Measurements from ENCODE around the gene AKAP13.

Gene AKAP13

GRCh38 chr15:85718271-85718971, 338.0 kb downstream of the AKAP13 start:
- Histone ChIP-seq H4K91ac (ENCODE audit: low read depth, low read length, poor library complexity) (no peak overlapping the region), H3K9me3 (replicated peaks in 1 of 2; ENCODE audit: control insufficient read depth in 2 of 2, insufficient read depth in 1 of 2, low read depth in 1 of 2, low read length in 2 of 2) (peaks cover 0 to 4% of the 10 kb centered on the region in 2 donors), H3K23ac (ENCODE audit: low read depth, low read length, poor library complexity) (no peak overlapping the region), H3K27me3 (ENCODE audit: control insufficient read depth in 3 of 3, insufficient read depth in 3 of 3, low read depth in 1 of 3, low read length in 3 of 3) (no peaks in the 10 kb centered on the region), H2BK12ac (ENCODE audit: low read length) (no peak overlapping the region), H3K4me2 (ENCODE audit: insufficient read depth, low read length, poor library complexity, severe bottlenecking) (no peak overlapping the region), H3K4ac (ENCODE audit: low read length) (no peak overlapping the region), H2AK5ac (ENCODE audit: low read depth, low read length) (no peak overlapping the region), H3K4me3 (ENCODE audit: low read length in 2 of 2) (no peak overlapping the region), H2BK15ac (ENCODE audit: low read length) (no peak overlapping the region), H3K4me1 (ENCODE audit: control insufficient read depth in 2 of 2, insufficient read depth in 1 of 2, low read depth in 1 of 2, low read length in 2 of 2) (peaks cover 0 to 2% of the 10 kb centered on the region in 2 donors), H3K9ac (ENCODE audit: low read depth, low read length, poor library complexity) (no peak overlapping the region), H4K8ac (ENCODE audit: low read depth, low read length) (no peak overlapping the region), H3K18ac (ENCODE audit: low read length) (no peak overlapping the region), H3K14ac (ENCODE audit: low read length) (no peak overlapping the region), H3K79me1 (ENCODE audit: low read depth, low read length) (no peaks in the 10 kb centered on the region), H2BK5ac (ENCODE audit: low read length) (no peak overlapping the region), H2BK120ac (ENCODE audit: low read depth, low read length) (no peak overlapping the region), H2AFZ (ENCODE audit: low read length) (no peak overlapping the region), H3K27ac (replicated peaks; ENCODE audit: low read length) (no peak overlapping the region), H3K36me3 (replicated peaks in 1 of 2; ENCODE audit: control insufficient read depth in 2 of 2, insufficient read depth in 2 of 2, low read length in 2 of 2) (peaks cover 12 to 95% of the 10 kb centered on the region in 2 donors)
- no peak for DNase-seq (ENCODE audit: low spot score)
- WGBS, 2 donors (ENCODE audit: extremely low coverage in 2 of 2, insufficient read length in 2 of 2, insufficient replicate concordance in 1 of 2): no CpG with 5 or more reads among the region's 12 CpGs

DNA sequence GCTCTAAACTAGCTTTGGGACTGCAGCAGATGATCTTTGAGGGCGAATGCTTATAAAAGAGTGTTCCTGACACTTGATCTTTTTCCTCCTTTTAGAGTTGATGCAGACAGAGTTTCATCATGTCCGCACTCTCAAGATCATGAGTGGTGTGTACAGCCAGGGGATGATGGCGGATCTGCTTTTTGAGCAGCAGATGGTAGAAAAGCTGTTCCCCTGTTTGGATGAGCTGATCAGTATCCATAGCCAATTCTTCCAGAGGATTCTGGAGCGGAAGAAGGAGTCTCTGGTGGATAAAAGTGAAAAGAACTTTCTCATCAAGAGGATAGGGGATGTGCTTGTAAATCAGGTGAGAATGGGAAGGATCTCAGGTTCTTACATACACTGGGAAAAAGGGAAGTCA, 338.6 kb downstream of the AKAP13 start:
- no peak overlapping the region for H2BK12ac ChIP-seq (ENCODE audit: low read length)
- H3K27ac ChIP-seq (replicated peaks; ENCODE audit: low read length): no peak overlapping the region
- H2AK5ac ChIP-seq (ENCODE audit: low read depth, low read length): no peak overlapping the region
- H3K4me3 ChIP-seq (ENCODE audit: low read length in 2 of 2): no peak overlapping the region
- H3K4me2 ChIP-seq (ENCODE audit: insufficient read depth, low read length, poor library complexity, severe bottlenecking): no peak overlapping the region
- H3K4me1 ChIP-seq (ENCODE audit: control insufficient read depth in 2 of 2, insufficient read depth in 1 of 2, low read depth in 1 of 2, low read length in 2 of 2): peaks cover 0 to 2% of the 10 kb centered on the region in 2 donors
- H2BK15ac ChIP-seq (ENCODE audit: low read length): no peak overlapping the region
- no peak overlapping the region for H2BK120ac ChIP-seq (ENCODE audit: low read depth, low read length)
- WGBS, 2 donors (ENCODE audit: extremely low coverage in 2 of 2, insufficient read length in 2 of 2, insufficient replicate concordance in 1 of 2): no CpG with 5 or more reads among the region's 4 CpGs
- no peak overlapping the region for H3K4ac ChIP-seq (ENCODE audit: low read length)
- H3K36me3 ChIP-seq (replicated peaks in 1 of 2; ENCODE audit: control insufficient read depth in 2 of 2, insufficient read depth in 2 of 2, low read length in 2 of 2): peaks cover 13 to 96% of the 10 kb centered on the region in 2 donors
- H3K79me1 ChIP-seq (ENCODE audit: low read depth, low read length): no peaks in the 10 kb centered on the region
- peaks cover 0 to 4% of the 10 kb centered on the region in 2 donors for H3K9me3 ChIP-seq (replicated peaks in 1 of 2; ENCODE audit: control insufficient read depth in 2 of 2, insufficient read depth in 1 of 2, low read depth in 1 of 2, low read length in 2 of 2)
- no peak overlapping the region for H3K18ac ChIP-seq (ENCODE audit: low read length)
- no peak overlapping the region for H3K14ac ChIP-seq (ENCODE audit: low read length)
- no peak overlapping the region for H4K91ac ChIP-seq (ENCODE audit: low read depth, low read length, poor library complexity)
- H3K23ac ChIP-seq (ENCODE audit: low read depth, low read length, poor library complexity): no peak overlapping the region
- H3K27me3 ChIP-seq (ENCODE audit: control insufficient read depth in 3 of 3, insufficient read depth in 3 of 3, low read depth in 1 of 3, low read length in 3 of 3): no peaks in the 10 kb centered on the region
- no peak overlapping the region for H3K9ac ChIP-seq (ENCODE audit: low read depth, low read length, poor library complexity)
- no peak overlapping the region for H2AFZ ChIP-seq (ENCODE audit: low read length)
- no peak overlapping the region for H2BK5ac ChIP-seq (ENCODE audit: low read length)
- no peak for DNase-seq (ENCODE audit: low spot score)
- no peak overlapping the region for H4K8ac ChIP-seq (ENCODE audit: low read depth, low read length)

DNA sequence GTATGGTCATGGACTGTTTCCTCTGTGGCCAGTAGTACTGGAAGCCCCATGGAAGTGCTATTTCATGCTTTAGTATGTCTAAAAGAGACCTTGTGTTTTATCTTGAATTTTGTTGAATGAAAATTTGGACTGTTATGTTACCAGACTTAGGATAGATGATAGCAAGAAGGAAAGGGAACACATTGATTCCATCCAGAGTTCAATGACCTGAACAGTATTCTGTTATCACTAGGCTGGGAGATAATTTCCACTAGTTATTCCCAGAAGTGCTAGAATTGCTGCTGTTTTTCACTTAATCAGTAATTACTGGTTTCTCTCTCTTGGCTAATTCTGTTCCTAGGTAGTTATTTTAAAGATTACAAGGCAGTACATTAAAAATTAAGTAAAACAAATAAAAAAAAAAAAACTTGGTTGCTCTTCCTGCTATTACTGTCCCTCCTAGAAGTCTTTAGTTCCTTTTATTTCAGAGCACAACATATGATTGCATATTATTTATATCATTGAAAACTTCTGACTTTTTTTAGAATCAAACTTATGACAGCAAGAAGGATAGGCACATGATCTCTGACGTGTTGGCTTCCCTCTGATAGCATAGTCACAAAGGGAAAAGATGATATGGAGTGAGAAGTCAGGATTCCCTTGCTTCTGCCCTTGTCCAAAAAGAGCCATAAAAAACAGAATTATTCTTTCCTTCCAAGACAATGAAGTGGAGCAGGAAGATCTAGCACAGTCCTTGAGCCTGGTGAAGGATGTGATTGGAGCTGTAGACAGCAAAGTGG, 342.2 kb downstream of the AKAP13 start:
- DNase-seq (ENCODE audit: low spot score): no peak
- Histone ChIP-seq H3K27me3 (ENCODE audit: control insufficient read depth in 3 of 3, insufficient read depth in 3 of 3, low read depth in 1 of 3, low read length in 3 of 3) (no peaks in the 10 kb centered on the region), H2AK5ac (ENCODE audit: low read depth, low read length) (no peak overlapping the region), H2BK12ac (ENCODE audit: low read length) (no peak overlapping the region), H3K4me2 (ENCODE audit: insufficient read depth, low read length, poor library complexity, severe bottlenecking) (no peak overlapping the region), H3K27ac (replicated peaks; ENCODE audit: low read length) (no peak overlapping the region), H3K18ac (ENCODE audit: low read length) (no peak overlapping the region), H2BK120ac (ENCODE audit: low read depth, low read length) (no peak overlapping the region), H4K8ac (ENCODE audit: low read depth, low read length) (no peak overlapping the region), H3K9ac (ENCODE audit: low read depth, low read length, poor library complexity) (no peak overlapping the region), H3K14ac (ENCODE audit: low read length) (no peak overlapping the region), H3K9me3 (replicated peaks in 1 of 2; ENCODE audit: control insufficient read depth in 2 of 2, insufficient read depth in 1 of 2, low read depth in 1 of 2, low read length in 2 of 2) (no peaks in the 10 kb centered on the region), H4K91ac (ENCODE audit: low read depth, low read length, poor library complexity) (no peak overlapping the region), H3K23ac (ENCODE audit: low read depth, low read length, poor library complexity) (no peak overlapping the region), H3K4me3 (ENCODE audit: low read length in 2 of 2) (no peak overlapping the region), H3K4me1 (ENCODE audit: control insufficient read depth in 2 of 2, insufficient read depth in 1 of 2, low read depth in 1 of 2, low read length in 2 of 2) (no peaks in the 10 kb centered on the region), H3K79me1 (ENCODE audit: low read depth, low read length) (no peaks in the 10 kb centered on the region), H2BK5ac (ENCODE audit: low read length) (no peak overlapping the region), H2AFZ (ENCODE audit: low read length) (no peak overlapping the region), H3K4ac (ENCODE audit: low read length) (no peak overlapping the region), H2BK15ac (ENCODE audit: low read length) (no peak overlapping the region), H3K36me3 (replicated peaks in 1 of 2; ENCODE audit: control insufficient read depth in 2 of 2, insufficient read depth in 2 of 2, low read length in 2 of 2) (peaks cover 15 to 100% of the 10 kb centered on the region in 2 donors)
- WGBS, 2 donors (ENCODE audit: extremely low coverage in 2 of 2, insufficient read length in 2 of 2, insufficient replicate concordance in 1 of 2): no CpG with 5 or more reads among the region's 1 CpG

All from neuronal stem cell (in vitro differentiated cells).